Measurements from ENCODE around the gene ZNF549.
"Not testable (repeated sequence)": the region's sequence is repeated elsewhere in the genome, so short reads cannot be mapped to it uniquely, and the experiment has no call there.

Gene ZNF549

GRCh38 chr19:57527136-57527881, at the start of gene ZNF549:
Gene ZNF549, plus strand, starts transcription at chr19:57527356. Its CDS starts 218 bp downstream, at chr19:57527574.
- DNase-seq (ENCODE audit: low spot score) = peak; percentile 91
- TF ChIP-seq CTCF (IDR thresholded peaks at IDR 0.05; ENCODE audit: extremely low read depth, missing control alignments) = no peak

- DNase-seq (ENCODE audit: low spot score) = peak; percentile 95
These were observed 39.5 kb upstream of the ZNF549 start, which contains the start of gene ZNF419 for GRCh38 chr19:57487477-57488298. Gene ZNF419, plus strand, starts transcription at chr19:57487750. Its CDS starts 201 bp downstream, at chr19:57487951.

- DNase-seq (ENCODE audit: low spot score) = not testable (repeated sequence)
These were observed 38.9 kb upstream of the ZNF549 start for GRCh38 chr19:57488299-57488644.

- DNase-seq (ENCODE audit: low spot score) = not testable (repeated sequence)
These were observed 27.9 kb upstream of the ZNF549 start for GRCh38 chr19:57499332-57499679.

- DNase-seq (ENCODE audit: low spot score) = peak; percentile 94
These were observed 27.3 kb upstream of the ZNF549 start, which contains the start of gene ZNF773 for GRCh38 chr19:57499680-57500395. Gene ZNF773, plus strand, starts transcription at chr19:57499938. Its CDS starts 143 bp downstream, at chr19:57500081.

GRCh38 chr19:57500400-57500799, 26.8 kb upstream of the ZNF549 start:
- DNase-seq (ENCODE audit: low spot score) = not testable (repeated sequence)

GRCh38 chr19:57506163-57506562, 21.0 kb upstream of the ZNF549 start:
- TF ChIP-seq CTCF (IDR thresholded peaks at IDR 0.05; ENCODE audit: extremely low read depth, missing control alignments) = no peak
- DNase-seq (ENCODE audit: low spot score) = no peak

- no peak for TF ChIP-seq CTCF (IDR thresholded peaks at IDR 0.05; ENCODE audit: extremely low read depth, missing control alignments)
- DNase-seq (ENCODE audit: low spot score) = no peak
These were observed 15.7 kb upstream of the ZNF549 start for GRCh38 chr19:57511484-57511883.

GRCh38 chr19:57512845-57513244, 14.3 kb upstream of the ZNF549 start:
- no peak for TF ChIP-seq CTCF (IDR thresholded peaks at IDR 0.05; ENCODE audit: extremely low read depth, missing control alignments)
- DNase-seq (ENCODE audit: low spot score) = no peak

GRCh38 chr19:57515255-57515654, 11.9 kb upstream of the ZNF549 start:
- DNase-seq (ENCODE audit: low spot score) = no peak
- TF ChIP-seq CTCF (IDR thresholded peaks at IDR 0.05; ENCODE audit: extremely low read depth, missing control alignments) = no peak

- DNase-seq (ENCODE audit: low spot score) = not testable (repeated sequence)
These were observed 9.1 kb upstream of the ZNF549 start for GRCh38 chr19:57518021-57518420.

Data from GM20000 (cell line).